Gastroesophageal sphincter (tissue), 3 donors: Measurements from ENCODE around the gene ADGRG6.

Experiments used
- POLR2A ChIP-seq, 2 donors: fragments of 450-650 bp; IDR thresholded peaks; one replicate each; pipeline ENCODE4 v1.6.1; 2017; ENCODE audit warnings: antibody characterized with exemption in 2 of 2, mild to moderate bottlenecking in 2 of 2, moderate library complexity in 1 of 2
- POLR2AphosphoS5 ChIP-seq: sonication (generic); formaldehyde crosslinking; IDR thresholded peaks from one replicate; pipeline ENCODE4 v1.6.1; 2017; ENCODE audit warnings: antibody characterized with exemption
- TF ChIP-seq, protein P1 (sequence below), 4 experiments: fragments of 200-600 bp in 2 of 4; fragments of 450-650 bp in 2 of 4; sonication (generic) in 1 of 4; IDR thresholded peaks; one replicate each; pipeline ENCODE4 v1.5.1; 2017 to 2019; ENCODE audit warnings: antibody characterized with exemption in 4 of 4, mild to moderate bottlenecking in 2 of 4, moderate library complexity in 2 of 4

DNA sequence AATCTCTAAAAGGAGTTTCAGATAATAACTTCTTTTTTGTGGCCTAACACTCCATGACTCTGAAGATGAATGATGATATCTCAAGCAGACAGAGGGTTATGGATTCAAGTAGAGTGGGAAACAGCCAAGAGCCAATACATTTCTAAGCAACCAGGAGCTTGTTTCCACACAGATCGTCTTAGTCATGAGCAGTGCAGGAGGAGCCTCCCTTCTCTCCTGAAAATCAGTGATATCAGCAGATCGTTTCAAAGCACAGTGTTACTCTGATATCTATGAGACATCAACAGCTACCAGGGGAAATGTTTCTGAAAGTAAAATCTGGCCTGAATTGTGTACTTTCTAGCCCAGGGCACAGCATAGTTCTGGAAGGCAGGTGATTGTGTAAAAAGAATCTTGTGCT is 11.5 kb downstream of the ADGRG6 start:
- TF ChIP-seq, protein P1, sequence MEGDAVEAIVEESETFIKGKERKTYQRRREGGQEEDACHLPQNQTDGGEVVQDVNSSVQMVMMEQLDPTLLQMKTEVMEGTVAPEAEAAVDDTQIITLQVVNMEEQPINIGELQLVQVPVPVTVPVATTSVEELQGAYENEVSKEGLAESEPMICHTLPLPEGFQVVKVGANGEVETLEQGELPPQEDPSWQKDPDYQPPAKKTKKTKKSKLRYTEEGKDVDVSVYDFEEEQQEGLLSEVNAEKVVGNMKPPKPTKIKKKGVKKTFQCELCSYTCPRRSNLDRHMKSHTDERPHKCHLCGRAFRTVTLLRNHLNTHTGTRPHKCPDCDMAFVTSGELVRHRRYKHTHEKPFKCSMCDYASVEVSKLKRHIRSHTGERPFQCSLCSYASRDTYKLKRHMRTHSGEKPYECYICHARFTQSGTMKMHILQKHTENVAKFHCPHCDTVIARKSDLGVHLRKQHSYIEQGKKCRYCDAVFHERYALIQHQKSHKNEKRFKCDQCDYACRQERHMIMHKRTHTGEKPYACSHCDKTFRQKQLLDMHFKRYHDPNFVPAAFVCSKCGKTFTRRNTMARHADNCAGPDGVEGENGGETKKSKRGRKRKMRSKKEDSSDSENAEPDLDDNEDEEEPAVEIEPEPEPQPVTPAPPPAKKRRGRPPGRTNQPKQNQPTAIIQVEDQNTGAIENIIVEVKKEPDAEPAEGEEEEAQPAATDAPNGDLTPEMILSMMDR (IDR thresholded peaks at IDR 0.05) = no peak
- TF ChIP-seq POLR2A (IDR thresholded peaks at IDR 0.05) = no peak
- no peak for TF ChIP-seq POLR2AphosphoS5
